HepG2 (cell line): ENCODE data around the gene RNF11. TPM values are rescaled to one million over a fixed set of nuclear protein-coding genes. Genes with fewer than 3 reads are reported as not detected.
A peak's percentile ranks its signal among the peaks of the same experiment; 100 is the strongest.

ENCODE experiments used
- ATAC-seq: fragments of 200-7000 bp; cut with Tn5 transposase; 3 replicates; pipeline ENCODE4 v1.9.1; 2020; ENCODE audit warnings: mild to moderate bottlenecking, moderate library complexity
- BruUV-seq: library from RNA; stranded (reverse); fragments of 400-500 nt; replicated peaks from 2 replicates; lab custom pipeline; 2021; lab: Mats Ljungman, UMichigan
- CTCF ChIA-PET: fragments of 300-600 bp; formaldehyde crosslinking; extraction: SDS; loops from one replicate; lab custom pipeline; 2021; ENCODE audit warnings: low total read pairs, inconsistent platforms, low intra/inter-chr PET ratio; lab: Yijun Ruan, JAX
- POLR2A ChIA-PET: fragments of 350-600 bp; sonication (Branson Sonifier 250); formaldehyde crosslinking; loops from one replicate; lab custom pipeline; 2020; ENCODE audit warnings: antibody characterized with exemption, inconsistent platforms; lab: Yijun Ruan, JAX
- DNase-seq: peaks from one replicate; pipeline ENCODE4 v3.0.0-alpha.2; 2015; ENCODE audit warnings: low spot score
- FAIRE-seq: peaks from 3 replicates; lab custom pipeline; 2011; peaks lifted over from hg19 to GRCh38; lab: Jason Lieb, UNC
- H2AFZ ChIP-seq: one replicate; pipeline ENCODE4 v1.6.1; 2011; ENCODE audit warnings: low read length, inconsistent platforms
- H3K27ac ChIP-seq: fragments of 300-600 bp; 3 replicates; pipeline ENCODE4 v1.8.0; 2011; ENCODE audit warnings: mixed run types, mild to moderate bottlenecking, mixed read lengths, low read length, inconsistent platforms; ENCODE audit not compliant: insufficient read depth; ENCODE audit errors: extremely low read length
- H3K27me3 ChIP-seq, 2 experiments: fragments of 200-600 bp in 1 of 2; 2 replicates in 1 of 2; 3 replicates in 1 of 2; pipeline versions ENCODE4 v1.6.0 to v1.8.0; 2011; ENCODE audit warnings: low read length in 2 of 2, mild to moderate bottlenecking in 2 of 2, moderate library complexity in 2 of 2, inconsistent platforms in 1 of 2; ENCODE audit not compliant: insufficient read depth in 2 of 2, control insufficient read depth in 1 of 2
- H3K36me3 ChIP-seq, 2 experiments: fragments of 200-600 bp in 1 of 2; replicated peaks in 1 of 2; 2 replicates in 1 of 2; 3 replicates in 1 of 2; pipeline versions ENCODE4 v1.5.1 to v1.8.0; 2011; ENCODE audit warnings: low read length in 2 of 2, inconsistent platforms in 1 of 2; ENCODE audit not compliant: insufficient read depth in 2 of 2, control insufficient read depth in 1 of 2
- H3K4me1 ChIP-seq: 2 replicates; pipeline ENCODE4 v1.5.1; 2012; ENCODE audit warnings: low read length, inconsistent platforms; ENCODE audit not compliant: insufficient read depth
- H3K4me2 ChIP-seq: 2 replicates; pipeline ENCODE4 v1.6.0; 2011; ENCODE audit warnings: low read depth, low read length, inconsistent platforms
- H3K4me3 ChIP-seq, 3 experiments: fragments of 200-600 bp in 1 of 3; sonication (generic), shearing (Covaris generic) in 1 of 3; replicated peaks in 1 of 3; 2 replicates each; pipeline ENCODE4 v1.5.1; 2011 to 2016; ENCODE audit warnings: low read length in 3 of 3, inconsistent platforms in 2 of 3, low read depth in 2 of 3, mild to moderate bottlenecking in 2 of 3, control low read depth in 1 of 3, mixed read lengths in 1 of 3; ENCODE audit not compliant: insufficient read depth in 1 of 3
- H3K79me2 ChIP-seq: one replicate; pipeline ENCODE4 v1.6.1; 2011; ENCODE audit warnings: low read length, inconsistent platforms; ENCODE audit not compliant: insufficient read depth
- H3K9ac ChIP-seq: 2 replicates; pipeline ENCODE4 v1.6.0; 2011; ENCODE audit warnings: mild to moderate bottlenecking, low read depth, low read length, inconsistent platforms; ENCODE audit not compliant: insufficient read depth
- H3K9me3 ChIP-seq: 2 replicates; pipeline ENCODE4 v1.5.1; 2012; ENCODE audit warnings: mild to moderate bottlenecking, low read length
- H4K20me1 ChIP-seq: 2 replicates; pipeline ENCODE4 v1.6.0; 2011; ENCODE audit warnings: inconsistent platforms, mild to moderate bottlenecking, low read length, moderate library complexity; ENCODE audit not compliant: insufficient read depth
- ATF4 ChIP-seq, 2 experiments: fragments of 450-650 bp in 1 of 2; sonication (generic) in 1 of 2; formaldehyde crosslinking; IDR thresholded peaks; 2 replicates each; pipeline versions ENCODE4 v1.5.0 to v1.8.0; 2020 to 2022; ENCODE audit warnings: mild to moderate bottlenecking in 1 of 2, missing genetic modification reagents in 1 of 2
- CC2D1A ChIP-seq: sonication (generic); formaldehyde crosslinking; IDR thresholded peaks from 2 replicates; pipeline ENCODE4 v1.8.1; 2023; ENCODE audit warnings: mild to moderate bottlenecking, missing genetic modification reagents
- FOXM1 ChIP-seq: sonication (generic); formaldehyde crosslinking; IDR thresholded peaks from 2 replicates; pipeline ENCODE4 v1.5.0; 2020; ENCODE audit warnings: missing genetic modification reagents
- KDM4B ChIP-seq: sonication (generic); formaldehyde crosslinking; IDR thresholded peaks from 2 replicates; pipeline ENCODE4 v1.4.0; 2020; ENCODE audit warnings: missing genetic modification reagents
- MAX ChIP-seq: IDR thresholded peaks from 2 replicates; pipeline ENCODE4 v1.6.1; 2012; ENCODE audit warnings: inconsistent platforms
- MEIS1 ChIP-seq: sonication (generic); formaldehyde crosslinking; IDR thresholded peaks from 2 replicates; pipeline ENCODE4 v1.9.0; 2021; ENCODE audit warnings: mild to moderate bottlenecking, missing genetic modification reagents, moderate library complexity, borderline replicate concordance
- MNT ChIP-seq: fragments of 450-650 bp; IDR thresholded peaks from 2 replicates; pipeline ENCODE4 v1.6.1; 2016
- POLR2A ChIP-seq, 2 experiments: IDR thresholded peaks; 2 replicates each; pipeline ENCODE4 v1.6.1; 2011; ENCODE audit warnings: low read depth in 2 of 2, low read length in 2 of 2, mild to moderate bottlenecking in 1 of 2, moderate library complexity in 1 of 2; ENCODE audit not compliant: insufficient read depth in 1 of 2
- ZBTB39 ChIP-seq: sonication (generic); formaldehyde crosslinking; IDR thresholded peaks from 2 replicates; pipeline ENCODE4 v1.5.0; 2020; ENCODE audit warnings: missing genetic modification reagents
- ZNF138 ChIP-seq: sonication (generic); formaldehyde crosslinking; IDR thresholded peaks from 2 replicates; pipeline ENCODE4 v1.5.0; 2020; ENCODE audit warnings: mild to moderate bottlenecking, low read depth, missing genetic modification reagents
- ZNF264 ChIP-seq: sonication (generic); formaldehyde crosslinking; IDR thresholded peaks from 2 replicates; pipeline ENCODE4 v1.4.0; 2020; ENCODE audit warnings: missing genetic modification reagents
- ZNF530 ChIP-seq: sonication (generic); formaldehyde crosslinking; IDR thresholded peaks from 2 replicates; pipeline ENCODE4 v1.5.0; 2020; ENCODE audit warnings: low read depth, mild to moderate bottlenecking, missing genetic modification reagents
- ZNF569 ChIP-seq: sonication (generic); formaldehyde crosslinking; IDR thresholded peaks from 2 replicates; pipeline ENCODE4 v1.5.0; 2020; ENCODE audit warnings: mild to moderate bottlenecking, missing genetic modification reagents, moderate library complexity, borderline replicate concordance
- ZNF615 ChIP-seq: sonication (generic); formaldehyde crosslinking; IDR thresholded peaks from 2 replicates; pipeline ENCODE4 v1.5.0; 2020; ENCODE audit warnings: mild to moderate bottlenecking, missing genetic modification reagents, borderline replicate concordance
- ZNF703 ChIP-seq: sonication (generic); formaldehyde crosslinking; IDR thresholded peaks from 2 replicates; pipeline ENCODE4 v1.5.1; 2020; ENCODE audit warnings: missing genetic modification reagents, mild to moderate bottlenecking, moderate library complexity, borderline replicate concordance
- WGBS: methylation state at CpG from one replicate; pipeline ENCODE4 v1.1.6; 2017; ENCODE audit warnings: low lambda C conversion rate; 5-methylcytosine and 5-hydroxymethylcytosine counted together
- in situ Hi-C: cut with HindIII; loops from 2 replicates; pipeline ENCODE4 v1.10.0; 2017; ENCODE audit warnings: low pct_unique_long_range_greater_than_20kb; ENCODE audit not compliant: extremely low pct_ligation_motif_present
- intact Hi-C: fragments of 100-400 bp; cut with micrococcal nuclease; formaldehyde crosslinking; loops from one replicate; pipeline ENCODE4 v1.10.0; 2022; ENCODE audit not compliant: unreplicated experiment
- polyA plus RNA-seq, 8 experiments: library from polyadenylated mRNA; depleted of rRNA in 3 of 8; stranded (reverse) in 7 of 8; unstranded in 1 of 8; fragments of >200 nt; fragmentation: Illumina TruSeq in 4 of 8; extraction: Trizol in 4 of 8; gene quantifications; 2 replicates each; pipeline versions ENCODE4 v1.2.1 to v1.2.3, GENCODE V29; 2011 to 2016; ENCODE audit warnings: low read depth in 4 of 8, missing spikeins in 1 of 8, mixed read lengths in 1 of 8; ENCODE audit not compliant: insufficient read depth in 1 of 8
- total RNA-seq, 5 experiments: library from RNA; depleted of rRNA; stranded (reverse); fragments of >200 nt; fragmentation: Illumina TruSeq; extraction: Trizol; gene quantifications; 2 replicates each; pipeline ENCODE4 v1.2.3, GENCODE V29; 2016; ENCODE audit warnings: low read depth in 1 of 5

The RNF11 gene
- total and polyA plus RNA-seq, 2 of the 13 experiments (the other 11 are each of a cell fraction or from before 2014, with no cell fraction given): 41.2 to 48.8 TPM

GRCh38 chr1:51297401-51298321 lies 61.6 kb downstream of the RNF11 start (continued):
- no peak for TF ChIP-seq ZBTB39 (CRISPR knock-in tag)
- TF ChIP-seq MAX: peak; percentile 48; the same call in 1 of the 2 replicates
- TF ChIP-seq ATF4 (CRISPR knock-in tag; IDR thresholded peaks at IDR 0.05): no peak
- TF ChIP-seq MEIS1 (CRISPR knock-in tag): no peak
- peak; percentile 86 for TF ChIP-seq MNT

- Histone ChIP-seq H3K9me3 (no peaks in the 10 kb centered on the region), H3K4me3 (no peak overlapping the region), H3K27me3 (no peaks in the 10 kb centered on the region; a peak in 2 of 5 replicates), H4K20me1 (no peaks in the 10 kb centered on the region), H2AFZ (no peak overlapping the region), H3K79me2 (no peaks in the 10 kb centered on the region), H3K4me1 (peaks cover 29% of the 10 kb centered on the region), H3K9ac (no peak overlapping the region), H3K27ac (no peak overlapping the region), H3K36me3 (no peaks in the 10 kb centered on the region), H3K4me2 (no peak overlapping the region)
- FAIRE-seq (no peak), DNase-seq (no peak), ATAC-seq (no peak)
- in situ Hi-C loops: no loop called here
- CTCF ChIA-PET: no interaction called here
- no TSS peak for BruUV-seq
- POLR2A ChIA-PET: no interaction called here
- WGBS: 71% methylated on average over 4 of the region's 4 CpGs
- intact Hi-C loops: no loop called here
- TF ChIP-seq ZNF703 (CRISPR knock-in tag): no peak
- no peak for TF ChIP-seq ZNF530
- no peak for TF ChIP-seq ZNF138 (CRISPR knock-in tag)
- no peak for TF ChIP-seq POLR2A (IDR thresholded peaks at IDR 0.05; ENCODE audit: insufficient read depth in 1 of 2, low read depth in 2 of 2, low read length in 2 of 2)
- no peak for TF ChIP-seq ZNF615
- no peak for TF ChIP-seq CC2D1A
- no peak for TF ChIP-seq FOXM1 (CRISPR knock-in tag)
- no peak for TF ChIP-seq ZNF569 (CRISPR knock-in tag)
- no peak for TF ChIP-seq KDM4B
- TF ChIP-seq ZNF264 (CRISPR knock-in tag): no peak
These were observed 62.2 kb downstream of the RNF11 start for GRCh38 chr1:51298322-51298705.
